Prostate gland (tissue), 2 donors: ENCODE results near the gene CADPS. TPM values are rescaled to one million over a fixed set of nuclear protein-coding genes. Genes with fewer than 3 reads are reported as not detected.

Source experiments
- DNase-seq: peaks from one replicate; pipeline ENCODE4 v3.0.0-alpha.2; 2019; ENCODE audit warnings: low spot score
- H3K27ac ChIP-seq, 2 donors: fragments of 200-600 bp; sonication (generic); 2 replicates each; pipeline ENCODE4 v1.5.1; 2017 to 2019
- H3K27me3 ChIP-seq: fragments of 200-600 bp; sonication (generic); replicated peaks from 2 replicates; pipeline ENCODE4 v1.5.1; 2019; ENCODE audit not compliant: insufficient read depth
- H3K36me3 ChIP-seq, 2 donors: fragments of 200-600 bp; sonication (generic); 1 replicate in 1 of 2; 2 replicates in 1 of 2; pipeline versions ENCODE4 v1.5.1 to v1.8.1; 2017 to 2019
- H3K4me1 ChIP-seq: fragments of 200-600 bp; sonication (generic); replicated peaks from 2 replicates; pipeline ENCODE4 v1.5.1; 2019
- H3K4me3 ChIP-seq, 2 donors: fragments of 200-600 bp; sonication (generic); 2 replicates each; pipeline ENCODE4 v1.5.1; 2017 to 2019
- H3K9me3 ChIP-seq: fragments of 200-600 bp; sonication (generic); 2 replicates; pipeline ENCODE4 v1.5.1; 2017
- POLR2A ChIP-seq: fragments of 450-650 bp; IDR thresholded peaks from one replicate; pipeline ENCODE4 v1.6.1; 2016; ENCODE audit warnings: antibody characterized with exemption, mild to moderate bottlenecking
- POLR2AphosphoS5 ChIP-seq: sonication (generic); formaldehyde crosslinking; IDR thresholded peaks from one replicate; pipeline ENCODE4 v1.6.1; 2017; ENCODE audit warnings: antibody characterized with exemption
- WGBS: methylation state at CpG from one replicate; pipeline ENCODE4 v1.1.5; 2018; 5-methylcytosine and 5-hydroxymethylcytosine counted together
- intact Hi-C: fragments of 100-400 bp; cut with DNase I; formaldehyde crosslinking; loops from one replicate; pipeline ENCODE4 v1.14.2; 2022
- total RNA-seq, 2 donors: library from RNA; depleted of rRNA; stranded (reverse); fragments of >200 nt; gene quantifications; one replicate each; pipeline ENCODE4 v1.1.0, GENCODE V29; 2016
- TF ChIP-seq, protein P1 (sequence below), 4 experiments: fragments of 200-600 bp in 2 of 4; fragments of 450-650 bp in 2 of 4; sonication (generic) in 2 of 4; IDR thresholded peaks; 1 replicate in 3 of 4; 2 replicates in 1 of 4; pipeline ENCODE4 v1.5.1; 2016 to 2019; ENCODE audit warnings: antibody characterized with exemption in 4 of 4, mild to moderate bottlenecking in 2 of 4, moderate library complexity in 2 of 4

Gene CADPS
- total RNA-seq, 2 donors from 2014 or later, result 4.0 to 7.7 TPM

DNA sequence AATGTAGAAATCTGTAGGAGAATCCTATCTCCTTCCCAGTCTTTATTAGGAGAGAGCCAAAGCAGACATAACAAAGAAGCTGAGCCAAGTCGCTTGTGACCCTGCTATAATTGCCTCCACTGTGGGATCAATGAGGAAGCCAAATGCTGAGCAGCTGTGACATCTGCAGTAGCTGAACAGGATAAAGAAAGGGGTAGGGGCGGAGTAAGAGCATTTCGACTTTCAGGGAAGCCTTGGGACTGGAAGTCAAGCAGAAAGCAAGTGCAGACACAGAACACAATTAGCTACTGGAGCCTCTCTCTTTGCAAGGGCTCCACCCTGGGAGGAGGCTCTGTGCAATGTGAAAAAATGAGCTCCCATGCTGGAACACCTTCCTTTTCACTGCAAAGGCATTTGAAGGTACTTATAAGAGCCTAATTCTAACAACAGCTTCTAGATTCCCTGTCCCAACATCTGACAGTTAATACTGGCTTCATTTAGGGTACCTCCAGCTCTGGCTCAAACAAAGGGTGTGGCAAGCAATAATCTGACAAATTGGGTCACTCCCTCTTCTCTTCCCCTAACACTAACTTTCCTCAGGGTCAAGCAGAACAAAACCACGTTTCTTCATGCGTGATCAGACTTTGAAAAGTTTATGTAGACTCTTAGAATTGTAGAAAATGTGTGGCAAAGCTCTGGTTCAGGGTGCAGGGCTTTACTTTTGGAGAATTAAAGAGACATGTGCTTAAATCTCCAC lies 166.4 kb downstream of the CADPS start:
- Histone ChIP-seq H3K27me3 (no peaks in the 10 kb centered on the region), H3K27ac (no peak overlapping the region), H3K36me3 (no peaks in the 10 kb centered on the region), H3K9me3 (no peaks in the 10 kb centered on the region), H3K4me3 (no peak overlapping the region), H3K4me1 (no peaks in the 10 kb centered on the region)
- intact Hi-C loops, result no loop called here
- TF ChIP-seq POLR2AphosphoS5 (no peak), POLR2A (no peak)
- TF ChIP-seq, protein P1, sequence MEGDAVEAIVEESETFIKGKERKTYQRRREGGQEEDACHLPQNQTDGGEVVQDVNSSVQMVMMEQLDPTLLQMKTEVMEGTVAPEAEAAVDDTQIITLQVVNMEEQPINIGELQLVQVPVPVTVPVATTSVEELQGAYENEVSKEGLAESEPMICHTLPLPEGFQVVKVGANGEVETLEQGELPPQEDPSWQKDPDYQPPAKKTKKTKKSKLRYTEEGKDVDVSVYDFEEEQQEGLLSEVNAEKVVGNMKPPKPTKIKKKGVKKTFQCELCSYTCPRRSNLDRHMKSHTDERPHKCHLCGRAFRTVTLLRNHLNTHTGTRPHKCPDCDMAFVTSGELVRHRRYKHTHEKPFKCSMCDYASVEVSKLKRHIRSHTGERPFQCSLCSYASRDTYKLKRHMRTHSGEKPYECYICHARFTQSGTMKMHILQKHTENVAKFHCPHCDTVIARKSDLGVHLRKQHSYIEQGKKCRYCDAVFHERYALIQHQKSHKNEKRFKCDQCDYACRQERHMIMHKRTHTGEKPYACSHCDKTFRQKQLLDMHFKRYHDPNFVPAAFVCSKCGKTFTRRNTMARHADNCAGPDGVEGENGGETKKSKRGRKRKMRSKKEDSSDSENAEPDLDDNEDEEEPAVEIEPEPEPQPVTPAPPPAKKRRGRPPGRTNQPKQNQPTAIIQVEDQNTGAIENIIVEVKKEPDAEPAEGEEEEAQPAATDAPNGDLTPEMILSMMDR (IDR thresholded peaks at IDR 0.05), result no peak
- no peak for DNase-seq
- 25% methylated on average over 5 of the region's 5 CpGs for WGBS

DNA sequence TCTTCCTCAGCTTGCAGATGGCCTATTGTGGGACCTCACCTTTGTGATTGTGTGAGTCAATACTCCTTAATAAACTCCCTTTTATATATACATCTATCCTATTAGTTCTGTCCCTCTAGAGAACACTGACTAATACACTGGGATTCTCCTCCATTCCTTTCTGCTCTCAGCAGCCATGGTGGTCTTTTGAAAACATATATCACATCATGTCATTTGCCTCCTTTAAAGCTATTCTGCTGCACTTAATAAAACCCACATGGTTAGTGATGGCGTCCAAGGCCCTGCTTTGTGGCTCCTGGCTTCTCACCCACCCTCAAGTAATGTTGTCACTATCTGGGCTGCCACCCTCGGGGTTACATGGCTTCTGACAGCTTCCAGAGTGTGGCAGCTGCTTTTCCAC lies 169.5 kb downstream of the CADPS start:
- Histone ChIP-seq H3K27ac (no peak overlapping the region), H3K9me3 (no peaks in the 10 kb centered on the region), H3K4me3 (no peak overlapping the region), H3K27me3 (no peaks in the 10 kb centered on the region), H3K4me1 (no peaks in the 10 kb centered on the region), H3K36me3 (no peaks in the 10 kb centered on the region)
- no peak for DNase-seq
- TF ChIP-seq, protein P1 (IDR thresholded peaks at IDR 0.05), result no peak
- TF ChIP-seq POLR2A (no peak), POLR2AphosphoS5 (no peak)
- 53% methylated on average over 2 of the region's 2 CpGs for WGBS
- intact Hi-C loops, result no loop called here

DNA sequence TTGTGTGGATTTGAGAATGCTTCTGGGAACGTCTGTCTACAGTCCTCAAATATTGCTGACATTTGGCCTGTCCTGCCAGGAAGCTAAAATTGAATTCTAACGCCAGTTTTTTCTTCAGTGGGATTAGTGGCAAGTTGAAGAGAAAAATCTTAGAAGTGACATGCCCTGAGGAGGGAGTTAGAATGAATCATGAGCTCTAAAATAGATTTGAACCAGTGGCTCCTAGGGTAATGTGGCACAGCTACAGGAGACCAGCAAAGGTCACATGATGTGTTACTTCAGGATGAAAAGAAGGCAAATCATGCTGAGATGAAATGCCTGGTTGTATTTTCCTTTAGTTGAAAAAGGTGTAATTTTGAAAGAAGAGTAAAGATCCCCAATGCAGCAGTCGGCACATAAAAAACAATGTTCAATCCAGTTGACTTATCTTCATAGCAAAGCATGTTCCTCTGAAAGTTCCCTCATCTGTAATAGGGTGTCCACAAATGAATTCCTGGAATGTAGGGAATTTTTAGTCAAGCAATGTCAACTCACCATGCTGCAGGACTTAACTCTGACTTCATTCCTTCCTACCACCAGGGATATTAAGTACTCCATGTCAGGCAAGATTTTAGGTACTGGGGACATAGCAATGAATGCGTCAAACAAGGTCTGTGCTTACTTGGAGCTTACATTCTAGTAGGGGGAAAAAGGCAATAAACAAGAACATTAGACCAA lies 171.6 kb downstream of the CADPS start:
- Histone ChIP-seq H3K4me1 (no peaks in the 10 kb centered on the region), H3K36me3 (no peaks in the 10 kb centered on the region), H3K27ac (no peak overlapping the region), H3K27me3 (no peaks in the 10 kb centered on the region), H3K4me3 (no peak overlapping the region), H3K9me3 (no peaks in the 10 kb centered on the region)
- whole genome bisulfite sequencing, result 63% methylated on average over 4 of the region's 4 CpGs
- no peak for DNase-seq
- TF ChIP-seq POLR2A, result no peak
- TF ChIP-seq, protein P1 (IDR thresholded peaks at IDR 0.05), result no peak
- TF ChIP-seq POLR2AphosphoS5, result no peak
- intact Hi-C loops, result no loop called here

DNA sequence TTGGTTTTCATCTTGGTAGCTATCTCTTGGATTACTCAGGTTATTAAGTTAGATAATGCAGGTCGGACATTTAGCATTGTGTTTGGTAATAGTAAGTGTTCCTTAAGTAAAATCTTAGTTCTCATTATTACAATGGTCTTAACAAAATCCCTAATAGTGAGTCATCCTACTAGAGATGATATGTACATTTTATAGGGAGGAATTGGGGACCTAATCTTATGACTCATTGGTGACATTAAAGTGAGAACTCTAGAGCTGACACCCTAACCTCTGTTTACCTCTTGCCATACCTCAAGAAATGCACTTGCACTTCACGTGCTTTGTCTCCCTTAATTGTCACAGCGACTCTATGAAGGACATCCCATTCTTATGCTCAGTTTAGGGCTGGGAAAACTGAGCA lies 174.9 kb downstream of the CADPS start:
- intact Hi-C loops, result no loop called here
- Histone ChIP-seq H3K9me3 (no peaks in the 10 kb centered on the region), H3K36me3 (no peaks in the 10 kb centered on the region), H3K27ac (no peak overlapping the region), H3K4me1 (no peaks in the 10 kb centered on the region), H3K27me3 (no peaks in the 10 kb centered on the region), H3K4me3 (no peak overlapping the region)
- no peak for TF ChIP-seq POLR2AphosphoS5
- TF ChIP-seq, protein P1 (IDR thresholded peaks at IDR 0.05), result no peak
- no peak for TF ChIP-seq POLR2A
- DNase-seq, result no peak
- 91% methylated on average over 3 of the region's 3 CpGs for WGBS
